Cardiac fibroblast (primary cell): Measurements from ENCODE around the gene STK32A.

ENCODE experiments used
- DNase-seq, 2 donors: peaks; one replicate each; pipeline versions ENCODE4 v3.0.0 to v3.0.0-alpha.2; 2010; ENCODE audit warnings: low read depth in 2 of 2
- H3K4me3 ChIP-seq, 2 donors: replicated peaks in 1 of 2; 1 replicate in 1 of 2; 2 replicates in 1 of 2; pipeline ENCODE4 v1.5.1; 2011; ENCODE audit warnings: low read depth in 2 of 2, low read length in 2 of 2, mild to moderate bottlenecking in 2 of 2, moderate library complexity in 1 of 2
- TF ChIP-seq, protein P1 (sequence below): IDR thresholded peaks from one replicate; pipeline ENCODE4 v1.5.1; 2011; ENCODE audit warnings: low read depth, mild to moderate bottlenecking, low read length, inconsistent platforms

The STK32A gene

DNA sequence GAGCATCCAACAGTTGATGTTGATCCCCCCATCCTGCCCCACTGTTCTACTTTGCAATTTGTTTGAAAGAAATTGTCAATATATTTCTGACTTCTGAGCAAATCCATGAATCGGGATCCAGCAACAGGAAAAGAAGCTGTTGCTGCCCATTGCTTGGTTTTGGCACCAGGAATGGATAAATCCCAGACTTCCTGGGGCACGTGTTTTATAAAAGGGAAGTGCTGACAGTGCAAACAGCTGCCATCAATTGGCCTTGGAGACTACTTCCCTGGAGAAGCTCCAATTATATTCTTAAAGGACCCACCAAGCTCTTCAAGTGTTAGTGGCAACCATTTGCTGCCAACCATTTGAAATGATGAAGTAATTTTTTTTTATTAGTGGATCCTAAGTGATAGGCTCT lies 13.7 kb downstream of the STK32A start:
- no peak for DNase-seq
- TF ChIP-seq, protein P1, sequence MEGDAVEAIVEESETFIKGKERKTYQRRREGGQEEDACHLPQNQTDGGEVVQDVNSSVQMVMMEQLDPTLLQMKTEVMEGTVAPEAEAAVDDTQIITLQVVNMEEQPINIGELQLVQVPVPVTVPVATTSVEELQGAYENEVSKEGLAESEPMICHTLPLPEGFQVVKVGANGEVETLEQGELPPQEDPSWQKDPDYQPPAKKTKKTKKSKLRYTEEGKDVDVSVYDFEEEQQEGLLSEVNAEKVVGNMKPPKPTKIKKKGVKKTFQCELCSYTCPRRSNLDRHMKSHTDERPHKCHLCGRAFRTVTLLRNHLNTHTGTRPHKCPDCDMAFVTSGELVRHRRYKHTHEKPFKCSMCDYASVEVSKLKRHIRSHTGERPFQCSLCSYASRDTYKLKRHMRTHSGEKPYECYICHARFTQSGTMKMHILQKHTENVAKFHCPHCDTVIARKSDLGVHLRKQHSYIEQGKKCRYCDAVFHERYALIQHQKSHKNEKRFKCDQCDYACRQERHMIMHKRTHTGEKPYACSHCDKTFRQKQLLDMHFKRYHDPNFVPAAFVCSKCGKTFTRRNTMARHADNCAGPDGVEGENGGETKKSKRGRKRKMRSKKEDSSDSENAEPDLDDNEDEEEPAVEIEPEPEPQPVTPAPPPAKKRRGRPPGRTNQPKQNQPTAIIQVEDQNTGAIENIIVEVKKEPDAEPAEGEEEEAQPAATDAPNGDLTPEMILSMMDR, result no peak
- no peak overlapping the region for H3K4me3 ChIP-seq

DNA sequence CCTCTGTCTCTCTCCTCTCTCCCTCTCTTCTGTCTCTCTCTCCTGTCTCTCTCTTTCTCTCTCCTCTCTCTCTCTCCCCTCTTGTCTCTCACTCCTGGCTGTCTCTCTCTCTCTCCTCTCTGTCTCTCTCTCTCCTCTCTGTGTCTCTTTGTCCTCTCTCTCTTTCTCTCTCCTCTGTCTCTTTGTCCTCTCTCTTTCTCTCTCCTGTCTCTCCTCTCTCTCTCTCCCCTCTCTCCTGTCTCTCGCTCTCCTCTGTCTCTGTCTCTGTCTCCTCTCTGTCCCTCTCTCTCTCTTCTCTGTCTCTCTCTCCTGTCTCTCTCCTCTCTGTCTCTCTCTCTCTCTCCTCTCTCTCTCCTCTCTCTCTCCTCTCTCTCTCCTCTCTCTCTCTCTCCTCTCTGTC lies 25.0 kb downstream of the STK32A start:
- no peak for DNase-seq
- TF ChIP-seq, protein P1, result no peak
- no peak overlapping the region for H3K4me3 ChIP-seq

DNA sequence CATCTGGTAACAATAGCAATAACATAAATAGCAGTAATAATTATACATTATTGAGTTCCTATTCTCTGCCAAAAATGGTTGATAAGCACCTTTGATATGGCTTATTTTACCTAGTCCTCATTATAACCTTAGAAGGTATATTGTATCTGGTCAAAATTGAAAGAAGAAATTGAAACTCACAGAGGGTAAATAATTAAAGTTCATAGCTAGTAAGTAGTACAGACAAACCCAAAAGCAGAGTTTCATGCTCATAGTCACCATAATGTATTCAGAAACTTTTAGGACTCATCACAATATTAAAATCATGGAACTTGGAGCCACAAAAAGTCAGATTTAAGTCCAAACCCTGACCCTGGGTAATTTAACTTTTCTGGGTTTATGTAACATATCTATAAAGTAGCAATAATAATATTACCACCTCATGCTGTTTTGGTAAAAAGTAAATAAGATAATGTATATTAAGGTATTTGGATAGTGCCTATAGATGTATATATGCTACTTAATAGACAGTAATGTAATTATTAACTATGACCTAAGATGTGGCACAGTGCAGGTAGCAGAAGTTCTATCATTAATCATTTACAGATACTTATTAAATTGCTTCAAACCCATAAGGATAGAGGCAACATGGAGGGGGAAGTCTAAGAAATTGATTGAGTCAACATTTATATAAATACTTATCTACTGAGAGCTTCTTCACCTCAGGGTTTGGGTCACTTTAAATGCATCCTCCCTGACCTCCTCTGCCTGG lies 32.4 kb downstream of the STK32A start:
- DNase-seq, result no peak
- no peak overlapping the region for H3K4me3 ChIP-seq
- TF ChIP-seq, protein P1, result no peak

DNA sequence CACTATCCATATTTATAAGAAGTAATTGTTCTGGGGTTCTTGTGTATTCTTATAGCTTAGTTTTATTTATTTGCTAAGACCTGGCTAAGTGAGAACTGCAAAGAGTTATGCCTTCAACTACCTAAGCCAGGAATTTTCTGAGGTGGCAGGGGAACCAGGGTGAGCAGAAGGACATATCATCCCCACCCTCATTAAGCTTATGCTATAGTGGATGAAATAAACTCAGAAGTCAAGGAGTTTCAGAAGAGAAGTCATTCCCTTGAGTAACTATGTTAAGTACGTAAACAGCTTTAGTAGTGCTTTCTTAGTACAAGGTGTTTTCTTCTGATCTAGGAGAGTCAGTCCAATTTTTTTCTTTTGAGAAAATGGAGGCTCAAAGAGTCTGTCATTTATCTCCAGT lies 41.7 kb downstream of the STK32A start:
- H3K4me3 ChIP-seq, result no peak overlapping the region

DNA sequence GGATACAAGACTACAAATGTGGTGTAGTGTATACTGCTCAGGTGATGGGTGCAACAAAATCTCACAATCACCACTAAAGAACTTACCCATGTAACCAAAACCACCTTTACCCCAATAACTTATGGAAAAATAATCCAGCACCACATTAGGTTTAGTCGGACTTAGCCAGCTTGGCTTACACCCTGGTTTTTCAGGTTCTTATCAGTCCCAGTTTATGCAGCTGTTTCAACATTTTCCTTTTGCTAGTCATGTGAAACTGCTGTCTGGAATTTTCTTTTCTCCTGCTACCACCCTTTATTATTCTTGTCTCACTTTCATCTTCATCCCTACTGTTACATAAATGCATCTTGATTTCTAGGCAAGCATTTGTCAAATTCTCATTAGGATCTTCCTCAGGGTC lies 51.5 kb downstream of the STK32A start:
- DNase-seq, result peak in 1 of 2 donors; percentile 9
- TF ChIP-seq, protein P1, result no peak
- no peak overlapping the region for H3K4me3 ChIP-seq

More for the DNA sequence above, 41.7 kb downstream of the STK32A start:
- TF ChIP-seq, protein P1, result no peak
- no peak for DNase-seq

DNA sequence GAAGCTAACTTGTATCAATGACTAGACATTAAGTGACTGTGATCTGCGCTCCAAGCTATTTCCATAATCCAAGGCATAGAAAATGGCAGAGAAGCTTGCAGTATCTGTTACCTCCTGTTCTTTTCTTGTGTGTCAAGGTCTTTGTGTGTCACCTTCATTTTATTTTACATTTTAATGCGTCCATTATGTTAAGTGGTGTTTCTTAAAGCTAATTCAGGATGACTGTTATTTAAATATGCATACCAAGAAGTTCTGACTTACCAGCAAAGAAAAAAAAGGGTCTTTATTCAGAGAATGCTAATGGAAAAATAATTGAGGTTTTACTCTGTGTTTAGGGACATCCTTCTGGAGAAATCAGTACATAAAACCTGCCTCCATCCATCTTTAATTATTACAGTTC lies 52.3 kb downstream of the STK32A start:
- TF ChIP-seq, protein P1, result no peak
- DNase-seq, result no peak
- H3K4me3 ChIP-seq, result no peak overlapping the region

DNA sequence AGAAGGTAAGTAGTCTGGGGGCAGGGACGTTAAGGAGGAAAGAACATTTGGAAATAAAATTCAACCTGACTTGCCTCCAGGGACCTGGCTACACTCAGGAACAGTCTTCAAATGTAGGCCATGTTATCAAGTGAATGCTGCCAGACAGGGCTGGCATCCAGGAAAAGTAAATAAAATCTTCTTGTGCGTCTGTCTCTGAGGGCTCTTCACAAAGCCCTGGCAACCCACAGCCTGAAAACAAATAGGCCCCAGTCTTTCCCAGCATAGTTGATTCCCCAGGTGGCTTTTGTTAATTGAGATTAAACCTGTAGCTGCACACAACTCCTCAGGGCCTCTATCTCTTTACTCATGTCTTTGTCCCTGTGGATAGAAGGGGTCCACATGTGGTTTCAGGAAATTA lies 55.4 kb downstream of the STK32A start:
- TF ChIP-seq, protein P1, result no peak
- no peak overlapping the region for H3K4me3 ChIP-seq
- DNase-seq, result no peak
